Neural progenitor cell (in vitro differentiated cells): ENCODE results near the gene FAM110D. TPM values are rescaled to one million over a fixed set of nuclear protein-coding genes. Genes with fewer than 3 reads are reported as not detected.

Experiments
- DNase-seq: peaks from one replicate; pipeline ENCODE4 v3.0.0-alpha.2; 2016; ENCODE audit warnings: low spot score
- H2AFZ ChIP-seq: fragments of 200-600 bp; sonication (generic); replicated peaks from 2 replicates; pipeline ENCODE4 v1.6.1; 2016; ENCODE audit warnings: antibody characterized with exemption
- H3F3A ChIP-seq: fragments of 200-600 bp; sonication (generic); 2 replicates; pipeline ENCODE4 v1.6.1; 2016; ENCODE audit warnings: antibody characterized with exemption, low read depth
- H3K27ac ChIP-seq: fragments of 200-600 bp; sonication (generic); 2 replicates; pipeline ENCODE4 v1.5.1; 2016; ENCODE audit warnings: mild to moderate bottlenecking
- H3K27me3 ChIP-seq: fragments of 200-600 bp; sonication (generic); 2 replicates; pipeline ENCODE4 v1.6.1; 2016; ENCODE audit warnings: mild to moderate bottlenecking, moderate library complexity
- H3K36me3 ChIP-seq: fragments of 200-600 bp; sonication (generic); 2 replicates; pipeline ENCODE4 v1.5.1; 2016
- H3K4me1 ChIP-seq: fragments of 200-600 bp; sonication (generic); 2 replicates; pipeline ENCODE4 v1.6.1; 2016; ENCODE audit warnings: mixed run types
- H3K4me2 ChIP-seq: fragments of 200-600 bp; sonication (generic); 2 replicates; pipeline ENCODE4 v1.6.1; 2016
- H3K4me3 ChIP-seq: fragments of 200-600 bp; sonication (generic); 2 replicates; pipeline ENCODE4 v1.5.1; 2016
- H3K79me2 ChIP-seq: fragments of 200-600 bp; sonication (generic); 2 replicates; pipeline ENCODE4 v1.6.1; 2016; ENCODE audit warnings: low read depth
- H3K9ac ChIP-seq: fragments of 200-600 bp; sonication (generic); 2 replicates; pipeline ENCODE4 v1.6.1; 2016
- H3K9me3 ChIP-seq: fragments of 200-600 bp; sonication (generic); 2 replicates; pipeline ENCODE4 v1.5.1; 2016; ENCODE audit warnings: low read depth
- H4K20me1 ChIP-seq: fragments of 200-600 bp; sonication (generic); 2 replicates; pipeline ENCODE4 v1.6.1; 2016; ENCODE audit warnings: low read depth
- H3K27ac Mint-ChIP-seq: 3 replicates; pipeline ENCODE4 v1.8.0; 2021; ENCODE audit warnings: mixed read lengths
- H3K27me3 Mint-ChIP-seq: 2 replicates; pipeline ENCODE4 v1.8.0; 2022; ENCODE audit warnings: low read depth, mild to moderate bottlenecking, inconsistent platforms, moderate library complexity, mixed read lengths; ENCODE audit not compliant: insufficient read depth
- H3K36me3 Mint-ChIP-seq: 3 replicates; pipeline ENCODE4 v1.8.0; 2021; ENCODE audit warnings: mixed read lengths
- H3K4me1 Mint-ChIP-seq: 3 replicates; pipeline ENCODE4 v1.8.0; 2021; ENCODE audit warnings: mixed read lengths
- H3K4me3 Mint-ChIP-seq: 3 replicates; pipeline ENCODE4 v1.8.0; 2021; ENCODE audit warnings: mild to moderate bottlenecking, moderate library complexity, mixed read lengths
- H3K9me3 Mint-ChIP-seq: 3 replicates; pipeline ENCODE4 v1.8.0; 2020; ENCODE audit warnings: mixed read lengths
- EZH2 ChIP-seq: fragments of 200-600 bp; sonication (generic); IDR thresholded peaks from 2 replicates; pipeline ENCODE4 v1.6.1; 2017; ENCODE audit warnings: antibody characterized with exemption, mild to moderate bottlenecking, moderate library complexity
- EZH2phosphoT487 ChIP-seq: fragments of 200-600 bp; sonication (generic); IDR thresholded peaks from 2 replicates; pipeline ENCODE4 v1.6.1; 2017; ENCODE audit warnings: antibody characterized with exemption
- total RNA-seq: library from RNA; depleted of rRNA; stranded (reverse); fragments of >200 nt; gene quantifications from 2 replicates; pipeline ENCODE4 v1.2.3, GENCODE V29; 2015; ENCODE audit warnings: low replicate concordance
- TF ChIP-seq, protein P1 (sequence below): fragments of 200-600 bp; sonication (generic); IDR thresholded peaks from 2 replicates; pipeline ENCODE4 v1.5.1; 2017; ENCODE audit warnings: antibody characterized with exemption, mild to moderate bottlenecking

FAM110D gene
- total RNA-seq, 1 donor from 2014 or later: 0.28 TPM

DNA sequence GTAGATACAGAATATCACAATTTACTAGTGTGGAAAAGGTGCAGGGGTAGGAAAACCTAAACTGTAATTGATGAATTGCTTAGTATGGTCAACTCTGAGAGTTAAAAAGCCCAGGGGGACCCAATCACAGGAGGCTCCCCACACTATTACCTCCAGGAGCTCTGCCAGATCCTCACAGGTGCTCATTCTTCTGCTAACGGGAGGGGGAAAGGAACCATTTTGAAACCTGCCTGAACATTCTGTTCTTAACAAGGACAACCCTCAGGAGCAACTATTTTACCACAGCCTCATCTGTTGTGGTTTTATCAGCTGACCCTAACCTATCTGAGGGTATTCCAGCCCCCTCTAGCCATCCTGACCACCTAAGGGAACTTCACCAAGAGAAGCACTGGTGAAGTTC lies 28.2 kb upstream of the FAM110D start:
- no peak overlapping the region for H3K4me3 ChIP-seq
- TF ChIP-seq EZH2phosphoT487 (no peak), EZH2 (no peak)
- TF ChIP-seq, protein P1, sequence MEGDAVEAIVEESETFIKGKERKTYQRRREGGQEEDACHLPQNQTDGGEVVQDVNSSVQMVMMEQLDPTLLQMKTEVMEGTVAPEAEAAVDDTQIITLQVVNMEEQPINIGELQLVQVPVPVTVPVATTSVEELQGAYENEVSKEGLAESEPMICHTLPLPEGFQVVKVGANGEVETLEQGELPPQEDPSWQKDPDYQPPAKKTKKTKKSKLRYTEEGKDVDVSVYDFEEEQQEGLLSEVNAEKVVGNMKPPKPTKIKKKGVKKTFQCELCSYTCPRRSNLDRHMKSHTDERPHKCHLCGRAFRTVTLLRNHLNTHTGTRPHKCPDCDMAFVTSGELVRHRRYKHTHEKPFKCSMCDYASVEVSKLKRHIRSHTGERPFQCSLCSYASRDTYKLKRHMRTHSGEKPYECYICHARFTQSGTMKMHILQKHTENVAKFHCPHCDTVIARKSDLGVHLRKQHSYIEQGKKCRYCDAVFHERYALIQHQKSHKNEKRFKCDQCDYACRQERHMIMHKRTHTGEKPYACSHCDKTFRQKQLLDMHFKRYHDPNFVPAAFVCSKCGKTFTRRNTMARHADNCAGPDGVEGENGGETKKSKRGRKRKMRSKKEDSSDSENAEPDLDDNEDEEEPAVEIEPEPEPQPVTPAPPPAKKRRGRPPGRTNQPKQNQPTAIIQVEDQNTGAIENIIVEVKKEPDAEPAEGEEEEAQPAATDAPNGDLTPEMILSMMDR: no peak
- H3F3A ChIP-seq: peaks cover 3% of the 10 kb centered on the region
- Mint-ChIP-seq H3K9me3 (peaks cover 9% of the 10 kb centered on the region), H3K4me3 (no peak overlapping the region), H3K4me1 (peaks cover 14% of the 10 kb centered on the region), H3K36me3 (no peaks in the 10 kb centered on the region), H3K27me3 (peaks cover 3% of the 10 kb centered on the region), H3K27ac (no peak overlapping the region)
- H4K20me1 ChIP-seq: no peaks in the 10 kb centered on the region
- DNase-seq: no peak
- no peak overlapping the region for H3K9ac ChIP-seq
- H2AFZ ChIP-seq: no peak overlapping the region
- no peak overlapping the region for H3K27ac ChIP-seq
- H3K79me2 ChIP-seq: no peaks in the 10 kb centered on the region
- no peaks in the 10 kb centered on the region for H3K4me1 ChIP-seq
- no peak overlapping the region for H3K4me2 ChIP-seq
- H3K36me3 ChIP-seq: no peaks in the 10 kb centered on the region
- H3K27me3 ChIP-seq: no peaks in the 10 kb centered on the region
- no peaks in the 10 kb centered on the region for H3K9me3 ChIP-seq

GRCh38 chr1:26132128-26132833 lies 26.6 kb upstream of the FAM110D start:
- no peak overlapping the region for H2AFZ ChIP-seq
- no peaks in the 10 kb centered on the region for H3K4me1 ChIP-seq
- no peak overlapping the region for H3K4me2 ChIP-seq
- Mint-ChIP-seq H3K27ac (no peak overlapping the region), H3K27me3 (peaks cover 6% of the 10 kb centered on the region), H3K36me3 (no peaks in the 10 kb centered on the region), H3K4me3 (no peak overlapping the region), H3K4me1 (peaks cover 14% of the 10 kb centered on the region), H3K9me3 (peaks cover 12% of the 10 kb centered on the region)
- DNase-seq: no peak
- peaks cover 3% of the 10 kb centered on the region for H3F3A ChIP-seq
- H3K27ac ChIP-seq: no peak overlapping the region
- no peaks in the 10 kb centered on the region for H3K27me3 ChIP-seq
- no peaks in the 10 kb centered on the region for H3K9me3 ChIP-seq
- no peak overlapping the region for H3K9ac ChIP-seq
- TF ChIP-seq, protein P1: no peak
- TF ChIP-seq EZH2: no peak
- H3K79me2 ChIP-seq: no peaks in the 10 kb centered on the region
- no peak overlapping the region for H3K4me3 ChIP-seq
- H3K36me3 ChIP-seq: no peaks in the 10 kb centered on the region
- no peaks in the 10 kb centered on the region for H4K20me1 ChIP-seq

GRCh38 chr1:26132834-26133167 lies 26.1 kb upstream of the FAM110D start:
- H3K27me3 ChIP-seq: no peaks in the 10 kb centered on the region
- no peaks in the 10 kb centered on the region for H3F3A ChIP-seq
- no peaks in the 10 kb centered on the region for H3K79me2 ChIP-seq
- Mint-ChIP-seq H3K27ac (no peak overlapping the region), H3K4me1 (peaks cover 10% of the 10 kb centered on the region), H3K36me3 (no peaks in the 10 kb centered on the region), H3K4me3 (no peak overlapping the region), H3K9me3 (peaks cover 12% of the 10 kb centered on the region), H3K27me3 (peaks cover 6% of the 10 kb centered on the region)
- no peaks in the 10 kb centered on the region for H4K20me1 ChIP-seq
- H3K27ac ChIP-seq: no peak overlapping the region
- no peaks in the 10 kb centered on the region for H3K4me1 ChIP-seq
- DNase-seq: no peak
- TF ChIP-seq, protein P1: no peak
- TF ChIP-seq EZH2phosphoT487 (no peak), EZH2 (no peak)
- no peak overlapping the region for H3K4me3 ChIP-seq
- H3K36me3 ChIP-seq: no peaks in the 10 kb centered on the region
- no peaks in the 10 kb centered on the region for H3K9me3 ChIP-seq
- no peak overlapping the region for H2AFZ ChIP-seq
- H3K9ac ChIP-seq: no peak overlapping the region
- H3K4me2 ChIP-seq: no peak overlapping the region
